GM18502 (cell line): ENCODE measurements around the gene CDC37.
A peak's percentile ranks its signal among the peaks of the same experiment; 100 is the strongest.

Source experiments
- ATAC-seq: cut with Tn5 transposase; IDR thresholded peaks from one replicate; pipeline ENCODE4 v1.9.1; 2021; ENCODE audit warnings: mild to moderate bottlenecking; ENCODE audit not compliant: unreplicated experiment, poor library complexity

Gene CDC37

DNA sequence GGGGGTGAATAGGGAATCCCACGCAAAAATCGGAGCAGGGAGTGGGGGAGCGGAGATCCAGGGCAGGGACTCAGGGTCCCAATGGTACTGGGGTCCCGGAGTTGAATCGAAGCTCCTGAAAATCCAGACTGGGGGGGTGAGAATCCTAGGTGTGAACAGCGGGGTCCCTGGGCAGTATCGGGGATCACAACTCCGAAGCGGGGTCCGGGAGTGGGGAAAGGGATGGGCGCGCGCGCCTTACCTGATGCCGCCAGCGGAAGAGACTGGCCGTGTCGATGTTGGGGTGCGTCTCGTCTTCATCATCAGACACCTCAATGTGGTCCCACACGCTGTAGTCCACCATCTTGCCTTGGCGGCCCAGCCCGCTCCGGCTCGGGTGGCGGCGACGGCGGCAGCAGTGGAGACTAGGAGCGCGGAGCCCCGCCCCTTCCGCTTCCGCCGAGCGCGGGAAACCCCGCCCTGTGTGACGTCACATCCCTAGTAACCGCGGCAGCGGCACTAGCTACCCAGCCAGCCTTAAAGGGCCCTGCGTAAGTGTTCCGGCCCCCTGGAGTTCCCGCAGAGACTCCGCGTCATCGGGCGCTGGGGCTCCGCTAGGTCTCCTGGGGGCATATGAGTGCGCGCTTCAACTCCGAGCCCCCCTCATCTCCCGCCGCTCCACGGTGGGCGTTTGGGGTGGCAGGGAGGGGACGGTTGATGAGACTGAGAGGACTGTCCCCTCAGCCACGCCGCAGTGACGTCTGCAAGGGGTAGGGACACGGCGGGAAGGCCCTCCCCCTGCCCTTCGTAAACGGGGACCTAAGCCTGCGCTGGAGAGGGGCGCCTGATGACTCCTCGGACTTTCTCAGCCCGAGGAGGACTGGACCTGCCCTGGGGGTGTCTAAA is at the start of gene CDC37:
Gene CDC37 (minus strand): TSS at position 406 of the 885 bp plus-strand sequence. CDS start 63 bp downstream, at position 343.
- ATAC-seq = peak; percentile 66

DNA sequence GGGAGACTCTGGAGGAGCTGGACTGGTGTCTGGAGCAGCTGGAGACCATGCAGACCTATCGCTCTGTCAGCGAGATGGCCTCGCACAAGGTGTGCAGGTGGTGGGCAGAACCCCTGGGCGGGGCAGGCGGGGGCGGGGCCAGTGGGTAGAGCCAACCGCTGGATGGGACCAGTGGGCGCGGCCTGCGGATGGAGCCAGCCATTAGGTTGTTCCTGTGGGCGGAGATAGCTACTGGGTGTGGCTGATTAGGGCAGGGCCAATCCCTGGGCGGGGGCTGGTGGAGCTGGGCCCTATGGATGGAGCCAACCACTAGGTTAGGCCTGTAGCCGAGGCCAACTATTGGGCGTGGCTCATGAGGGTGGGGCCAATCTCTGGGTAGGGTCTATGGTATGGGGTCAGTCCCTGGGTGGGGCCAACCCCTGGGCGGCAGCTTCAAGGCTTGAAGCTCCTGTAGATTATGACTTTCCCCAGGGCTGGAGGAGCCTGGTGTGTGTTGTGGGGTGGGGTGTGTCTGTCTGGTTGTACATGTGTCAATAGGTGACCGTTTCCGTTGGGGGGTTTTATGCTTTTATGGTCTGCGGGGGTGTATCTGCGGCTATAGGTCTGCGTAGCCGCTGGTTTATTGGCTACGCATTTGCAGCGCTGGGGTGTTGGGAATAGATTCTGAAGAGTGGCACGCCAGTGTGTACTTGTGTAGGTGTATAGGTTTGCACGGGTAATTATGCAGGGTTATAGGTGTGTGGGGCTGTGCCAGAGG is 47.7 kb upstream of the CDC37 start:
- ATAC-seq = no peak

GRCh38 chr19:10450191-10450852 is 47.0 kb upstream of the CDC37 start:
- ATAC-seq = no peak

DNA sequence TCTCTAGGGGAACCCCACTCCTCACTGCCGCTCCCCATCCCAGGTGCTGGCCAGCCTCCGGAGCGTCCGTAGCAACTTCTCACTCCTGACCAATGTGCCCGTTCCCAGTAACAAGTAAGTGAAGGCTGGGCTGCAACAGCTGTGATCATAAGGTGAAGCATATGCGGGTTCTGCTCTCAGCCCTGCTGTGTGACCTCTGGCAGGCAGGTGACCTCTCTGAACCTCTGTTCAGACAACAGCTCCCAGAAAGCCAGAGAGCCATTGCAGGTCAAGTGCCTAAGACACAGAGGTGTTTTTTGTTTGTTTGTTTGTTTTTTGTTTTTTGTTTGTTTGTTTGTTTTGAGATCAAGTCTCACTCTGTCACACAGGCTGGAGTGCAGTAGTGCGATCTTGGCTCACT is 45.7 kb upstream of the CDC37 start:
- ATAC-seq = no peak

DNA sequence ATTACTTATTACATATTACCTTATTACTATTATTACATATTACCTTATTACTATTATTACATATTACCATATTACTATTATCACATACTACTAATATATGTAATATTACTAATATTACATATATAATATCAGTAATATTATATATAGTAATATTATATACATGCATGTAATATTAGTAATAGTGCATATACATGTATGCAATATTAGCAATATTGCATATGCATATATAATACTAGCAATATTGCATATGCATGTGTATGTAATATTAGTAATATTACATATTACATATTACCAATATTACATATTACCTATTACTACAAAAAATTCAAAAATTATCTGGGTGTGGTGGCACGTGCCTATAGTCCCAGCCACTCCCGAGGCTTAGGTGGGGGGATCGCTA is 39.4 kb upstream of the CDC37 start:
- ATAC-seq = no peak

- ATAC-seq = no peak
Observed at GRCh38 chr19:10439588-10439987, 36.2 kb upstream of the CDC37 start.

GRCh38 chr19:10433131-10433536 is 29.8 kb upstream of the CDC37 start:
- no peak for ATAC-seq

DNA sequence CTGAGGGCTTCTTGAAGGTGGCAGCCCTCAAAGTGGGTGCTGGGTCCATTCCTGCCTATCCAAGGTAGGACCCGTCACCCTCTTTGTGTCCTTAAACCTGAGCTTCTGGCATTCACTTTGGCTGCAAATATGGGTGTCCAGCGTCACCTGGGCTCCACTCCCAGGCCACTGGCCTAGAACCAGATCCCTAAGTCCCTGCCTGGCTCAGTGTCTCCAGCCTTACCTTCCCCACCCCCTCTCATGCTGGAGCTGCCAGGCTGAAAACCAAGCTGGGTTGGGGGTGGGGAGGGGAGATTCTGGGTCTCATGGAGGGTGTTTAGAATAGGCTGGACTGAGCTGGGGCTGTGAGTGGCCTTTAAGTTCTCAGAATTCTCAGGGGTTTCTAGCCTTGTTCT is 29.4 kb upstream of the CDC37 start:
- ATAC-seq = no peak

DNA sequence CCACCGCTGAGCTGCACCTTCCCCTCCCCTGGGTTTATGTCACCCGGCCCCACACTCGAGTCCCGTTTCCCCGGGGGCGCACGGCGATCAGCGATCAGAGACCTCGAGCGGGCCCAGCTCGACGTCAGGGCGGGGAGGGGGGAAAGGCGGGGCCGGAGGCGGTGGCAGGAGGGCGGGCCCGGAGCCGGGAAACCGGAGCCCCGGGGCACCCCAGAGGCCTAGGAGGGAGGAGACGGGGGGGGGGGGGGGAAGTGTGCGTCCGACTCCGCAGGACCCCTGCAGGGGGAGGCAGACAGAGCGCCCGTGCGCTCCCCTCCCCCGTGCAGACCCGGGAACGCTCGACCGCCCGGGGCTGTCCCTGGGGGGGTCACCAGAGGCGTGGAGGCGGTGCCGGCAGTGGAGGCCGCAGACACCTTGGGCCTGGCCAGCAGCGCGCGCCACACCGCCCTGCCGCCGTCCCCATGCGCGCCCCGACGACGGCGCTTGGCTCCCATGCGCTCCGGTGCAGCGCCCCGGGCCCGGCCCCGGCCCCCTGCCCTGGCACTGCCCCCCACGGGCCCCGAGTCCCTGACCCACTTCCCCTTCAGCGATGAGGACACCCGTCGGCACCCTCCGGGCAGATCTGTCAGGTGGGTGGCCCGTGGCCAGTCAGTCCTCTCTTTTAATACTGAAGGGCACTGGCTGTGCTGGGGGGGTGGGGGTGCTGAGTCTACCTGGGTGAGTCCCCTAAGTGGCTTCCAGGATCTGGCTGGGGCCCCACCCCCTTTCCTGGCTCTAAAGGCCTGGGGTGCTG is 28.8 kb upstream of the CDC37 start:
- no peak for ATAC-seq

GRCh38 chr19:10431254-10431942 is 28.1 kb upstream of the CDC37 start:
- ATAC-seq = no peak

DNA sequence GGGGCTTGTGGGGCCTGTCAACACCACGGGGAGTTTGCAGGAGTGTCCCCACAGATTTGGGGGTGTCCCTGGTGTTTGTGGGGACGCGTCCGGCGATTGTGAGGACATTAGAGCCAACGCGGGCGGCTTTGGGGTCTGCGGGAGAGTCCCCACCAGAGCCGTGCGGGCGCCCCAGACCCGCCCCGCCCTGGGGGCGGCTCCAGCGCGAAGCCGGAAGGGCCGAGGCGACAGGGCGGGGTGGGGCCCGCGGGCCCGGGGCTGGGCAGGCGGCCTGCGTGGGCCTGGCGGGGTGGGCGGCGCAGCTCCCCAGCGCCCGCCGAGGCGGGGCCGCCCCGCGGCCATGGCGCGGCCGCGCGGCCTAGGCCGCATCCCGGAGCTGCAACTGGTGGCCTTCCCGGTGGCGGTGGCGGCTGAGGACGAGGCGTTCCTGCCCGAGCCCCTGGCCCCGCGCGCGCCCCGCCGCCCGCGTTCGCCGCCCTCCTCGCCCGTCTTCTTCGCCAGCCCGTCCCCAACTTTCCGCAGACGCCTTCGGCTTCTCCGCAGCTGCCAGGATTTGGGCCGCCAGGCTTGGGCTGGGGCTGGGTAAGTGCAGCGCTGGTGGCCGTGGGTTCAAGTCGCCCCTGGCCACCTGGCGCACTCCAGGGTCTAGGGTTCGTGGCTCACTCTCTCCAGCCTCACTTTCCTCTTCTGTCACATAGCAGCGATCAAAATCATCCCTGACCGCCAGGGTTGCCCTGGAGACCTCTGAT is 27.3 kb upstream of the CDC37 start:
- ATAC-seq = no peak

- no peak for ATAC-seq
Observed at GRCh38 chr19:10428996-10429381, 25.6 kb upstream of the CDC37 start.

- ATAC-seq = no peak
Observed at GRCh38 chr19:10427169-10427568, 23.8 kb upstream of the CDC37 start.

- no peak for ATAC-seq
Observed at GRCh38 chr19:10424011-10424637, 20.8 kb upstream of the CDC37 start.

- ATAC-seq = no peak
Observed at GRCh38 chr19:10422846-10423245, 19.5 kb upstream of the CDC37 start.

GRCh38 chr19:10422046-10422461 is 18.7 kb upstream of the CDC37 start:
- no peak for ATAC-seq

- ATAC-seq = no peak
Observed at GRCh38 chr19:10421240-10422045, 18.1 kb upstream of the CDC37 start.
